Fibroblast of lung (primary cell): ENCODE results near the gene MT1HL1. TPM values are rescaled to one million over a fixed set of nuclear protein-coding genes. Genes with fewer than 3 reads are reported as not detected.

Source experiments
- DNase-seq, 2 donors: peaks; one replicate each; pipeline versions ENCODE4 v3.0.0 to v3.0.0-alpha.2; 2010; ENCODE audit warnings: low read depth in 2 of 2
- H2AFZ ChIP-seq: 2 replicates; pipeline ENCODE4 v1.5.1; 2012; ENCODE audit warnings: low read length, control low read depth, inconsistent platforms
- H3K27ac ChIP-seq: 2 replicates; pipeline ENCODE4 v1.5.1; 2011; ENCODE audit warnings: low read length, control low read depth; ENCODE audit not compliant: insufficient read depth
- H3K27me3 ChIP-seq: 2 replicates; pipeline ENCODE4 v1.5.1; 2011; ENCODE audit warnings: mild to moderate bottlenecking, low read length; ENCODE audit not compliant: control insufficient read depth, insufficient read depth
- H3K36me3 ChIP-seq: 2 replicates; pipeline ENCODE4 v1.5.1; 2011; ENCODE audit warnings: low read length; ENCODE audit not compliant: control insufficient read depth, insufficient read depth
- H3K4me1 ChIP-seq: 2 replicates; pipeline ENCODE4 v1.5.1; 2011; ENCODE audit warnings: low read length; ENCODE audit not compliant: control insufficient read depth, insufficient read depth; ENCODE audit errors: extremely low read depth
- H3K4me2 ChIP-seq: 2 replicates; pipeline ENCODE4 v1.5.1; 2011; ENCODE audit warnings: low read length, control low read depth; ENCODE audit not compliant: insufficient read depth; ENCODE audit errors: extremely low read depth
- H3K4me3 ChIP-seq, 4 experiments: fragments of 200-600 bp in 1 of 4; sonication (generic) in 1 of 4; replicated peaks in 1 of 4; 2 replicates each; pipeline ENCODE4 v1.5.1; 2011 to 2016; ENCODE audit warnings: low read length in 4 of 4, low read depth in 3 of 4, mild to moderate bottlenecking in 3 of 4, control low read depth in 2 of 4, inconsistent platforms in 1 of 4, mixed read lengths in 1 of 4; ENCODE audit not compliant: insufficient read depth in 1 of 4; ENCODE audit errors: control extremely low read depth in 1 of 4
- H3K79me2 ChIP-seq: 2 replicates; pipeline ENCODE4 v1.5.1; 2012; ENCODE audit warnings: mild to moderate bottlenecking, low read length, inconsistent platforms; ENCODE audit not compliant: control insufficient read depth, insufficient read depth
- H3K9ac ChIP-seq: 2 replicates; pipeline ENCODE4 v1.5.1; 2011; ENCODE audit warnings: mild to moderate bottlenecking, low read length, control low read depth; ENCODE audit not compliant: insufficient read depth
- H3K9me3 ChIP-seq: 2 replicates; pipeline ENCODE4 v1.5.1; 2012; ENCODE audit warnings: low read depth, low read length; ENCODE audit not compliant: control insufficient read depth, insufficient read depth
- H4K20me1 ChIP-seq: 2 replicates; pipeline ENCODE4 v1.5.1; 2011; ENCODE audit warnings: low read length; ENCODE audit not compliant: control insufficient read depth, insufficient read depth; ENCODE audit errors: extremely low read depth
- CTCF ChIP-seq, 2 donors: IDR thresholded peaks in 1 of 2; conservative IDR thresholded peaks in 1 of 2; 1 replicate in 1 of 2; 2 replicates in 1 of 2; pipeline ENCODE4 v1.5.1; 2011 to 2012; ENCODE audit warnings: low read length in 2 of 2, control low read depth in 1 of 2, inconsistent platforms in 1 of 2, low read depth in 1 of 2, mild to moderate bottlenecking in 1 of 2
- EZH2 ChIP-seq: IDR thresholded peaks from 2 replicates; pipeline ENCODE4 v1.5.1; 2012; ENCODE audit warnings: low read length, control low read depth, mild to moderate bottlenecking; ENCODE audit errors: missing control alignments
- polyA plus RNA-seq, 2 donors: library from polyadenylated mRNA; depleted of rRNA in 1 of 2; stranded (reverse) in 1 of 2; unstranded in 1 of 2; fragments of >200 nt; gene quantifications; 2 replicates each; pipeline ENCODE4 v1.2.1, GENCODE V29; 2011 to 2012; ENCODE audit warnings: missing spikeins in 1 of 2
- total RNA-seq: library from RNA; depleted of rRNA; stranded (reverse); fragments of >200 nt; gene quantifications from 2 replicates; pipeline ENCODE4 v1.2.1, GENCODE V29; 2014

MT1HL1 gene
- total and polyA plus RNA-seq, 2 donors (not counting 1 experiment from before 2014, with no cell fraction given) = not detected

DNA sequence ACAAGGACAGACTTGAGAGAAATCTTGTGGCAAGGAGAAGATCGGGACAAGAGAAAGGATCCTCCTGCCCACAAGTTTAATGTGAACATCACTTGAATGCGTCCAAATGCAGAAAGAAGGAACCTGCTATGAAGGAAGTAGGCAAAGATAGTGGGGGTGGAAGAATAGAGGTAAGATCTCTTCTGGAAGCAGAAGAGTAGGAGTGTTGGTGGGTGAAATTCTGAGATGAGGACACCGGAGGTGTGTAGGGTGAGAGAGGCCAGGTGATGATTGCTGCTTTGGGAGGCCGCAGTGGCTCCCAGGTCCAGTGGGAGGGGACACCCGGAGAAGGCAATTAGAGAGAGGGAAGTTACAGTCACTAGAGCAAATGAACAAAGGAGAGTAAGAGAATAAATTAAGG, 44.6 kb upstream of the MT1HL1 start:
- no peaks in the 10 kb centered on the region for H4K20me1 ChIP-seq
- no peaks in the 10 kb centered on the region for H3K4me1 ChIP-seq
- DNase-seq = no peak
- H3K4me2 ChIP-seq = no peak overlapping the region
- H2AFZ ChIP-seq = no peak overlapping the region
- no peak overlapping the region for H3K4me3 ChIP-seq
- H3K9me3 ChIP-seq = no peaks in the 10 kb centered on the region
- H3K27me3 ChIP-seq = peaks cover under 1% of the 10 kb centered on the region
- H3K79me2 ChIP-seq = no peaks in the 10 kb centered on the region
- no peak overlapping the region for H3K9ac ChIP-seq
- TF ChIP-seq EZH2 = no peak
- no peaks in the 10 kb centered on the region for H3K36me3 ChIP-seq
- no peak overlapping the region for H3K27ac ChIP-seq

DNA sequence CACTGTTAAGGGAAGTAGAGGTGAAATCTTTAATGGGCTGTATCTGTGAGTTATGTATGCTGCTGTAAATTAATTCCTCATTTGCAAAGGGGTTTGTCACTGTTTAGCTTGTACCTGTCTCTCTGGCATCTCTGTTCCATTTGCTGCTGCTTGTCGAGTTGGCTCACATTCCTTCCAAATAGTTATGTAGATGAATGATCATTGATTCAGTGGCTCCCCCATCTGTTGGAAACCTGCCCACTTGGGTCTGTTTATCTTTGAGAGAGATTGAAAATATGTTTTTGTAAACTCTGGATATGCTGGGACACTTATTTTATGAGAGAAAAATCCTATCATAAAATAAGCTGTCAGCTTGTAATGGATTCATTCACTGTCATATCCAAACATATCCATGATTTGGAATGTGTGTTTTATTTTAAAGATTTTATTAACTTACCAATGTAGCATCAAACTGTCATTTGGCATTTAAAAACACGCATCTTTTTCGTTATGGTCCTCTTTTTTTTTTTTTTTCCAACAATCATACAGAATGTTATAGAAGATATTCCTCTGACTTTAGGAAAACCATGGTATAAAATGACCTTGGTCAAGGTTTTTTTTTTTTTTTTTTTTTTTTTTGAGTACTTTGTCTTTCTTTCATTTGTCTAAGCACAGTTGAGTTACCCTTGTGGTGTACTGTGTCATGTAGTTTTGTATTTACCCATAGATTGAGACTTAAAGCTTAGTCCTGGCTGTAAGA, 41.2 kb upstream of the MT1HL1 start:
- H2AFZ ChIP-seq = no peak overlapping the region
- DNase-seq = no peak
- H3K27ac ChIP-seq = no peak overlapping the region

DNA sequence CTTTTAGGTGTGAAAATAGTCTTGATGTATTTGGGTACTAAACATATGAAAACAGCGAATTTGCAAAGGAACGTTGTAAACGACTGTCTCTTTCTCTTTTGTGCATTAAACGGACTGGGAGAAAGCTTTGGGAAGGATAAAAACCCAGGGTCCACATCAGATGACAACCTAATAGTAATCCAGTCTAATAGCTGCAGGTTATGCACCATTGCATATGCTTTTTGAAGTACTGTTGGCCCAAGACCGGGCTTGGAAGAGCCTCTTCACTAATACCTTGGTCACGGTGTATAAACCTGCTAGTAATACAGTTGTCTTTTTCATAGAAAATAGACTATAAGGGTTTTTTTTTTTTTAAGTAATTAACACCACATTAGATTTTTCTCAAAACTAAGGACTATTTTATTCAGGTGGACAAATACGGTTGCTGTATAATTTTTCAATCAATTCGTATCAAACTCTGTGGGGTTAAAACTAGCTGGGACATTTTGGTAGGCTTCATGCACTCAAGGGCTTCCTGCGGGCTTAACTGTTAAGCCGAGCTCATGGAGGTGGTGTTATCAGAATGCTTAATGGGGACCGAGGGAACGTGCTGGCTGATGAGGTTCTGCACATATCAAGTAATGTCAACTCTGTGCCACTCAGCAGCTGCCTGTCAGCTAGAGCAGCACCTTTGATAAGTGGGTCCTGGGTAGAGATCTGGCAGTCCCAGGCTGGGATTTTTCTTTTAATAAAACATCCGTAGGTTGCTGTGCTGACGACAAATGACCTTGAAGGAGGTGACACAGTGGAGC, 39.8 kb upstream of the MT1HL1 start:
- Histone ChIP-seq H3K4me1 (peaks cover 2% of the 10 kb centered on the region), H4K20me1 (no peaks in the 10 kb centered on the region), H3K9ac (no peak overlapping the region), H3K4me3 (no peak overlapping the region), H3K27ac (no peak overlapping the region), H3K79me2 (no peaks in the 10 kb centered on the region), H3K4me2 (no peak overlapping the region), H2AFZ (no peak overlapping the region), H3K9me3 (no peaks in the 10 kb centered on the region), H3K27me3 (peaks cover 17% of the 10 kb centered on the region), H3K36me3 (no peaks in the 10 kb centered on the region)
- no peak for DNase-seq
- TF ChIP-seq CTCF (conservative IDR thresholded peaks at IDR 0.05 in 1 of 2, IDR thresholded peaks at IDR 0.05 in 1 of 2; ENCODE audit: low read depth in 1 of 2, low read length in 2 of 2) = no peak
- TF ChIP-seq EZH2 = no peak

More for the DNA sequence above, 41.2 kb upstream of the MT1HL1 start:
- TF ChIP-seq CTCF (conservative IDR thresholded peaks at IDR 0.05 in 1 of 2, IDR thresholded peaks at IDR 0.05 in 1 of 2; ENCODE audit: low read depth in 1 of 2, low read length in 2 of 2) (no peak), EZH2 (no peak)
- no peak overlapping the region for H3K4me3 ChIP-seq
- no peak overlapping the region for H3K9ac ChIP-seq
- peaks cover 2% of the 10 kb centered on the region for H3K4me1 ChIP-seq
- no peaks in the 10 kb centered on the region for H4K20me1 ChIP-seq
- no peaks in the 10 kb centered on the region for H3K79me2 ChIP-seq
- peaks cover 17% of the 10 kb centered on the region for H3K27me3 ChIP-seq
- H3K36me3 ChIP-seq = no peaks in the 10 kb centered on the region
- H3K9me3 ChIP-seq = no peaks in the 10 kb centered on the region
- no peak overlapping the region for H3K4me2 ChIP-seq
